H1 (cell line): ENCODE results near the gene ADM. TPM values are rescaled to one million over a fixed set of nuclear protein-coding genes. Genes with fewer than 3 reads are reported as not detected.

Experiments used
- ASH2L ChIP-seq: fragments of 200-600, 300-600 bp; sonication (generic); IDR thresholded peaks from one replicate; pipeline ENCODE4 v1.7.1; 2017; ENCODE audit warnings: low read length
- CEBPB ChIP-seq: IDR thresholded peaks from 2 replicates; pipeline ENCODE4 v1.6.1; 2012; ENCODE audit warnings: low read depth, low read length
- CREB1 ChIP-seq: IDR thresholded peaks from 2 replicates; pipeline ENCODE4 v1.6.1; 2012; ENCODE audit warnings: inconsistent platforms
- EGR1 ChIP-seq: IDR thresholded peaks from 2 replicates; pipeline ENCODE4 v1.6.1; 2011; ENCODE audit warnings: low read depth, low read length, borderline replicate concordance
- EP300 ChIP-seq, 2 experiments: IDR thresholded peaks; 1 replicate in 1 of 2; 2 replicates in 1 of 2; pipeline ENCODE4 v1.6.1; 2011 to 2012; ENCODE audit warnings: low read depth in 2 of 2, low read length in 2 of 2, mild to moderate bottlenecking in 2 of 2, borderline replicate concordance in 1 of 2, inconsistent platforms in 1 of 2, moderate library complexity in 1 of 2
- KDM1A ChIP-seq: fragments of 200-600, 300-600 bp; sonication (generic); IDR thresholded peaks from 2 replicates; pipeline ENCODE4 v1.7.1; 2016; ENCODE audit warnings: mild to moderate bottlenecking, low read length, borderline replicate concordance
- KDM5A ChIP-seq: fragments of 200-600 bp; IDR thresholded peaks from 2 replicates; pipeline ENCODE4 v1.7.1; 2012; ENCODE audit warnings: mild to moderate bottlenecking, low read length, inconsistent platforms, mixed read lengths
- PHF8 ChIP-seq: fragments of 200-600 bp; sonication (generic); conservative IDR thresholded peaks from 2 replicates; pipeline ENCODE4 v1.7.1; 2012; ENCODE audit warnings: low read depth, mild to moderate bottlenecking, inconsistent platforms, low read length, moderate library complexity
- RBBP5 ChIP-seq: IDR thresholded peaks from 2 replicates; pipeline ENCODE4 v1.7.1; 2012; ENCODE audit warnings: low read depth, mild to moderate bottlenecking, inconsistent platforms, low read length, moderate library complexity, borderline replicate concordance
- SP4 ChIP-seq: IDR thresholded peaks from 2 replicates; pipeline ENCODE4 v1.6.1; 2012; ENCODE audit warnings: low read length, inconsistent platforms
- TEAD4 ChIP-seq: IDR thresholded peaks from 2 replicates; pipeline ENCODE4 v1.6.1; 2012; ENCODE audit warnings: low read depth, low read length, inconsistent platforms, mixed read lengths
- polyA plus RNA-seq, 7 experiments: library from polyadenylated mRNA; depleted of rRNA in 3 of 7; stranded (reverse) in 5 of 7; unstranded in 2 of 7; fragments of >200 nt in 5 of 7; fragments of 200-250 nt in 2 of 7; gene quantifications; 1 replicate in 5 of 7; 2 replicates in 1 of 7; 4 replicates in 1 of 7; pipeline versions ENCODE4 v1.2.1 to v1.2.3, GENCODE V29; 2011 to 2013; ENCODE audit warnings: missing spikeins in 2 of 7, mixed read lengths in 2 of 7
- total RNA-seq: library from RNA; stranded (reverse); fragmentation: NEBNext Ultra II Directional; extraction: Animal tissue kit (Norgen Biotek cat#: 25700); gene quantifications from 2 replicates; pipeline ENCODE4 v1.2.1, GENCODE V29; 2021
- TF ChIP-seq, protein P1 (sequence below), 3 experiments: IDR thresholded peaks; 1 replicate in 2 of 3; 2 replicates in 1 of 3; pipeline versions ENCODE4 v1.5.1 to v1.6.1; 2011; ENCODE audit warnings: low read length in 3 of 3, mild to moderate bottlenecking in 3 of 3, inconsistent platforms in 2 of 3, low read depth in 1 of 3, moderate library complexity in 1 of 3; ENCODE audit not compliant: insufficient read depth in 1 of 3; ENCODE audit errors: control extremely low read depth in 1 of 3
- TF ChIP-seq, protein P2 (sequence below): IDR thresholded peaks from 2 replicates; pipeline ENCODE4 v1.6.1; 2012; ENCODE audit warnings: low read length, inconsistent platforms

The ADM gene
- total and polyA plus RNA-seq, 2 of the 8 experiments (the other 6 are each of a cell fraction or from before 2014, with no cell fraction given): 94.1 to 95.6 TPM

DNA sequence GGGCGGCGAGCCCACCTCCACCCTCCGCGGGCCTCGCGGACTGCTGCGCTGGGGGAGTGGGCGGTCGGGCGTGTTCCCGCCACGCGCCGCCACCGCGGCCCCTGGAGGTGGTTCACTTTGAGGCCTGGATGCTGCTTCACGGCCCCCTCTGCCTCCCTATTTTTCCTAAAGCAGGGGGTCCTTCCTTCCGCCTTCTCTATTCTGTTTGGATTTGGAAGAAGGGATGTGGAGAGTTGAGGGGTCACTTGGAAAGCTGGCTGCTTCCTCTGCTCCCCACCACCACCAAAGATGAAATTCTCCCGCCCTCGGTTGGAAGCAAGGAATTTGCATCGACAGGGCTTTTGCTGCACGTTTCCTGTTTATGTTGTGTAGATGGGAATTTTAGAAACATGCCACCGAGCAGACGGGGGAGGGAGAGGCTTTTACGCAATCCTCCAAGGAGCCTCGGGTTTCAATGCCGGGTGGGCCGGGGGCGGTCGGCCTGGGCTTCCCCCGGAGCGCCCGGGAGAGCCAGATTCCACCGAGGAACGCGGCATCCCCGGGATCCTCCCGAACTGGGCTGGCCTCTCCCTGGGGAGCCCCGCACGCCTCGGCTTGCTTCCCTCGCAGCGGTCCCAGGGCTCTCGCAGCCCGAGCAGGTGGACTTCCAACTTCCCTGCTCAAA lies 10.5 kb upstream of the ADM start (continued):
- TF ChIP-seq, protein P1, sequence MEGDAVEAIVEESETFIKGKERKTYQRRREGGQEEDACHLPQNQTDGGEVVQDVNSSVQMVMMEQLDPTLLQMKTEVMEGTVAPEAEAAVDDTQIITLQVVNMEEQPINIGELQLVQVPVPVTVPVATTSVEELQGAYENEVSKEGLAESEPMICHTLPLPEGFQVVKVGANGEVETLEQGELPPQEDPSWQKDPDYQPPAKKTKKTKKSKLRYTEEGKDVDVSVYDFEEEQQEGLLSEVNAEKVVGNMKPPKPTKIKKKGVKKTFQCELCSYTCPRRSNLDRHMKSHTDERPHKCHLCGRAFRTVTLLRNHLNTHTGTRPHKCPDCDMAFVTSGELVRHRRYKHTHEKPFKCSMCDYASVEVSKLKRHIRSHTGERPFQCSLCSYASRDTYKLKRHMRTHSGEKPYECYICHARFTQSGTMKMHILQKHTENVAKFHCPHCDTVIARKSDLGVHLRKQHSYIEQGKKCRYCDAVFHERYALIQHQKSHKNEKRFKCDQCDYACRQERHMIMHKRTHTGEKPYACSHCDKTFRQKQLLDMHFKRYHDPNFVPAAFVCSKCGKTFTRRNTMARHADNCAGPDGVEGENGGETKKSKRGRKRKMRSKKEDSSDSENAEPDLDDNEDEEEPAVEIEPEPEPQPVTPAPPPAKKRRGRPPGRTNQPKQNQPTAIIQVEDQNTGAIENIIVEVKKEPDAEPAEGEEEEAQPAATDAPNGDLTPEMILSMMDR (IDR thresholded peaks at IDR 0.05; ENCODE audit: control extremely low read depth in 1 of 3, insufficient read depth in 1 of 3, low read depth in 1 of 3, low read length in 3 of 3): no peak
- TF ChIP-seq CEBPB (peak; percentile 87), TEAD4 (no peak), KDM1A (no peak), EP300 (IDR thresholded peaks at IDR 0.05; ENCODE audit: borderline replicate concordance in 1 of 2, low read depth in 2 of 2, low read length in 2 of 2) (no peak), CREB1 (no peak), EGR1 (peak; percentile 26; the same call in 1 of the 2 replicates), KDM5A (no peak), SP4 (no peak), PHF8 (peak; percentile 63), ASH2L (peak; percentile 79), RBBP5 (no peak)
- TF ChIP-seq, protein P2, sequence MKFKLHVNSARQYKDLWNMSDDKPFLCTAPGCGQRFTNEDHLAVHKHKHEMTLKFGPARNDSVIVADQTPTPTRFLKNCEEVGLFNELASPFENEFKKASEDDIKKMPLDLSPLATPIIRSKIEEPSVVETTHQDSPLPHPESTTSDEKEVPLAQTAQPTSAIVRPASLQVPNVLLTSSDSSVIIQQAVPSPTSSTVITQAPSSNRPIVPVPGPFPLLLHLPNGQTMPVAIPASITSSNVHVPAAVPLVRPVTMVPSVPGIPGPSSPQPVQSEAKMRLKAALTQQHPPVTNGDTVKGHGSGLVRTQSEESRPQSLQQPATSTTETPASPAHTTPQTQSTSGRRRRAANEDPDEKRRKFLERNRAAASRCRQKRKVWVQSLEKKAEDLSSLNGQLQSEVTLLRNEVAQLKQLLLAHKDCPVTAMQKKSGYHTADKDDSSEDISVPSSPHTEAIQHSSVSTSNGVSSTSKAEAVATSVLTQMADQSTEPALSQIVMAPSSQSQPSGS: no peak
- TF ChIP-seq, all 59 proteins: peak for 9
